ENCODE results near the gene CMTR1.
"Not testable (repeated sequence)": the region's sequence is repeated elsewhere in the genome, so short reads cannot be mapped to it uniquely, and the experiment has no call there.

CMTR1 gene, protein sequence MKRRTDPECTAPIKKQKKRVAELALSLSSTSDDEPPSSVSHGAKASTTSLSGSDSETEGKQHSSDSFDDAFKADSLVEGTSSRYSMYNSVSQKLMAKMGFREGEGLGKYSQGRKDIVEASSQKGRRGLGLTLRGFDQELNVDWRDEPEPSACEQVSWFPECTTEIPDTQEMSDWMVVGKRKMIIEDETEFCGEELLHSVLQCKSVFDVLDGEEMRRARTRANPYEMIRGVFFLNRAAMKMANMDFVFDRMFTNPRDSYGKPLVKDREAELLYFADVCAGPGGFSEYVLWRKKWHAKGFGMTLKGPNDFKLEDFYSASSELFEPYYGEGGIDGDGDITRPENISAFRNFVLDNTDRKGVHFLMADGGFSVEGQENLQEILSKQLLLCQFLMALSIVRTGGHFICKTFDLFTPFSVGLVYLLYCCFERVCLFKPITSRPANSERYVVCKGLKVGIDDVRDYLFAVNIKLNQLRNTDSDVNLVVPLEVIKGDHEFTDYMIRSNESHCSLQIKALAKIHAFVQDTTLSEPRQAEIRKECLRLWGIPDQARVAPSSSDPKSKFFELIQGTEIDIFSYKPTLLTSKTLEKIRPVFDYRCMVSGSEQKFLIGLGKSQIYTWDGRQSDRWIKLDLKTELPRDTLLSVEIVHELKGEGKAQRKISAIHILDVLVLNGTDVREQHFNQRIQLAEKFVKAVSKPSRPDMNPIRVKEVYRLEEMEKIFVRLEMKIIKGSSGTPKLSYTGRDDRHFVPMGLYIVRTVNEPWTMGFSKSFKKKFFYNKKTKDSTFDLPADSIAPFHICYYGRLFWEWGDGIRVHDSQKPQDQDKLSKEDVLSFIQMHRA

DNA sequence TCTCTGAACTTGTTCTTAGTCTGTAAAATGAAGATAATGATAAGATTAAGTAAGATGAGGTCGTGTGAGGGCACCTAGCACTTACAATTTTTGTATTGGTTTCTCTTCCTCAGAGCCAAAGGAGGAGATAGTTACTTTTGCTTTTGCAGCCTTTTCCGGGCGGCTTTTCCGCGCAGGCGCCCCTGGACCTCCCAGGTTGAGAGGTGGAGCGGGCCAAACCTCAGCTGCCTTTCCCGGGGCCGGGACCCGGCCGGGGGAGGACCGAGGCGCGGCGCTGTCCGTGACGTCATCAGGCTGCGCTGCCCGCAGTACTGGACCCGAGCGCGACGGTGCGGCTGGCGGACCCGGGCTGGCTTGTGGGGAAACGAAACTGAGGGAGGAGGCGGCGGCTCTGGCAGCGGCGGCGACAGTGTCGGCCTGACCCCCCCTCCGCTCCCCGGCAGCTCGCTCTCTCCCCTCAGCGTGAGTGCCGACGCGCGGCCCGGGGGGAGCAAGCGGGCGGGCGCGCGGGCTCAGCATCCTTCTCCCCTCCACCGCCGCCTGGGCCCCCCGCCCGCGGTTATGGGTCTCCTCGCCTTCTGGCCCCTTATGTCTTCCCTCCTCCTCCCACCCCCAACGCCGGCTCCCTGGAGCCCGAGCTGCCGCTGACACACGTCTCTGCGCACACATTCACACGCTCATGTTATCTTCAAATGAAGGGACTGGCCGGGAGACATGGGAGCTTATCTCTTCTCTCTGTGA, at the start of gene CMTR1:
TSS of gene CMTR1 (plus strand) at position 306 of the 741 bp plus-strand sequence. CDS start 2,409 bp downstream, outside the sequence.
- DNase-seq = peak; percentile 96

- DNase-seq = no peak
Measured at GRCh38 chr6:37388578-37388977, 44.4 kb upstream of the CMTR1 start.

DNA sequence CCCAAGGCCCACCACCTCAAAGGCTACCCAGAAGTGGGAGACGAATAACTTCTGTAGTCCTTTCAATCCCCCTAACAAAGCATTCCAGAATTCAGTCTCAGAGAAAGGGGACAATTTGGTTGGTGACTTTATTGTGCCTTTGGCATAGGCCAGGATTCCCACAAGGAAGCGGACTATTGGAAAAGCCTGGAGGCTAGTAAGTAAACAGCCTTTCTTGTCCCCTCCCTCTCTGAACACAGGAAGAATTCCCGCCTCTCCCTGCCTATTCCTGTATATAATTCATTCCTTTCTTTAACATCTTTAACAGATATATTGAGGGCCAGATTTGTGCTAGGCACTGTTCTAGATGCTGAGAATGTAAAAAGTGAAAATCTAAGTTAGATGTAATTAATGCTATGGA, 43.2 kb upstream of the CMTR1 start:
- DNase-seq = no peak

GRCh38 chr6:37391120-37391519, 41.9 kb upstream of the CMTR1 start:
- no peak for DNase-seq

GRCh38 chr6:37392821-37393220, 40.2 kb upstream of the CMTR1 start:
- DNase-seq = no peak

DNA sequence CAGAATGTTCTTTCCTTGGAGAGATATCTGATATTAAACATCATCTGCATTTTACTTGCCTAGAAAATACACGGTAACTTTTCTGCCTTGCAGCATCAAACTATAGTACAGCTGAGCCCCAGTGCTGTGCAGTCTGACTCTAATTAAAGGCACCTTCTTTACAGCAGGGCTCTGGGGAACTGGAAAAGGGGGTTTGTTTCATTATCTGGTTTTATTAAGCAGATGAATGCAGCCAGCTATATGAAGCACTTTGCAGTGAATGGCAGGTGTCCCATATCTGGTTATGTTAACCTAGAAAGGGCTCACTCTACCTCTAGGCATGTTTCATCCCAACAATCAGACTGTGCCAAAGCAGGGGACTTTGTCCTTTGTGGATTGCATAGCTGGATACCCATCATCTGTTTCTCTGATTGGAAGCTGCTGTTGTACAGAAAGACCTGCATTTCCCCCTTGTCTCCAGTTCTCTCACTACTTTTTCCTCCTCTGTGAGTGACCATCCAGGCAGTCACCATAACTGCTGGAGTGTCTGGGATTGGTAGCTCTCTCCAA, 39.6 kb upstream of the CMTR1 start:
- no peak for DNase-seq

- no peak for DNase-seq
Measured at GRCh38 chr6:37396571-37397180, 36.3 kb upstream of the CMTR1 start.

DNA sequence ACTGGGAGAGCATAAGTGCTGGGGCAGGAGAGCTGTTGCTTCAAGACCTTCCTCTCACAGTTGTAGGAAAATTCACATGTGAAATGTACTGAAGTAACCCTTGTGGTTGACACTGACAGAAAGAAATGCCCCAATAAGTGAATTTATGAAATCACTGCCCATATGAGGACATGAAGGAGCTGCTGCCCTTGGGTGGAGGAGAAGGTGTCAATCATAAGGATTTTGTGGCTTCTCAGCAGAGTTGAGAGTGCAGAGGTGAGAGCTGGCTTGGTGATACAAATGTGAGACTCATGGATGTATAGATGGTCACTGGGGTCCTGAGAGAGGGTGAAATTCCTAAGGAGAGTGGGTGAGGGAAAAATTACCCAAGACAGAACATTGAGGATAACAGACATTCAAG, 33.9 kb upstream of the CMTR1 start:
- DNase-seq = no peak

- no peak for DNase-seq
Measured at GRCh38 chr6:37399795-37400490, 33.1 kb upstream of the CMTR1 start.

- DNase-seq = not testable (repeated sequence)
Measured at GRCh38 chr6:37401658-37402057, 31.4 kb upstream of the CMTR1 start.

GRCh38 chr6:37406726-37407341, 26.2 kb upstream of the CMTR1 start:
- DNase-seq = no peak

GRCh38 chr6:37407948-37408347, 25.1 kb upstream of the CMTR1 start:
- DNase-seq = no peak

DNA sequence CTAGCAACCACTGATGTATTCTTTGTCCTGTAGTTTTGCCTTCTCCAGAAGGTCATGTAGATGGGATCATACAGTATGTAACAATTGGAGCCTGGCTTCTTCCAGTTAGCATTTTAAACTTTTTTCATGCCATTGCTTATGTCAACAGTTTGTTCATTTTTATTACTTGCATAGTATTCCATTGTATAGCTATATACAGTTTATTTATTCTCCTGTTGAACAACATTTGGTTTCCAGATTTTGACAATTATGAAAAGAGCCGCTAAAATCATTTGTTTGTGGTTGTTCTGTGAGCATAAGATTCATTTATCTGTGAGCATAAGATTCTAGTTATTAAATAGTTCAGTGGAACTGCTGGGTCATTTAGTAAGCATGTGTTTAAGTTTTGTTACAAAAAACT, 23.5 kb upstream of the CMTR1 start:
- DNase-seq = no peak

GRCh38 chr6:37417393-37417792, 15.6 kb upstream of the CMTR1 start:
- no peak for DNase-seq

GRCh38 chr6:37418722-37419121, 14.3 kb upstream of the CMTR1 start:
- no peak for DNase-seq

GRCh38 chr6:37426058-37426944, 6.7 kb upstream of the CMTR1 start:
- no peak for DNase-seq

GRCh38 chr6:37426945-37427510, 6.0 kb upstream of the CMTR1 start:
- no peak for DNase-seq

DNA sequence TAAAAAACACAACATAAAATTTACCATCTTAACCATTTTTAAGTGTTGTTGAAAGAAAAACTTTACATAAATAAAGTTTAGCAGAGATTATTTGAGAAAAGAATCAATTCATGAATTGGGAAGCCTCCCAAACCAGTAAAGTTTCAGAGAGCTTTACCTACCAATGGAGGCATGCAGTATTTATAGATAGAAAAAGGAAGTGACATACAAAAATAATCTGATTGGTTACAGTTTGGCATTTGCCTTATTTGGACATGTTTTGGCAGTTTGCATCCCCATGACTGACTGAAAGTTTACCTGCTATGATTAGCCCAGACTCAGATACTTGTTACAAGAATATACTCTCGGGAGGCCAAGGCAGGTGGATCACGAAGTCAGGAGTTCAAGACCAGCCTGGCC, 3.7 kb upstream of the CMTR1 start:
- no peak for DNase-seq

DNA sequence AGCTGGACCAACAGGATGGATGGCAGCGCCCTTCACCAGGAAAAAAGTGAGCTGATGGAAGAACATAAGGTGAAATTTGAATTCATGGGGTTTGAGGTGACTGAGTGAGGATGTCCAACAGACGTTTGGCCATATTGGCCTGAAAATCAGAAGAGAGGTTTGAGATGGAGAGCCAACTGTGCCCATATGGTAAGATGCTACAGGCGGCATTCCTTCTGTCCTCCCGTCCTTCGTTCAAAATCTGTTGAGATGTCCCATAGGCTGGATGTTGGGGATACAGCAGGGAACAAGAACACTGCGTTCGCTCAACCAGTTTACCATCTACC, 468 bp upstream of the CMTR1 start:
- no peak for DNase-seq

- no peak for DNase-seq
Measured at GRCh38 chr6:37433657-37434271, 743 bp downstream of the CMTR1 start.

All from eye (tissue), 1 donor.